WTC11 (cell line): Measurements from ENCODE around the gene FZR1.

ENCODE experiments used
- ATF2 ChIP-seq: sonication (generic); formaldehyde crosslinking; IDR thresholded peaks from 2 replicates; pipeline ENCODE4 v1.8.1; 2022; ENCODE audit warnings: low read depth, missing genetic modification reagents, borderline replicate concordance
- CDX4 ChIP-seq: fragments of 250-450 bp; sonication (Bioruptor Pico); IDR thresholded peaks from 2 replicates; pipeline ENCODE4 v1.9.0; 2021; ENCODE audit warnings: moderate library complexity, mild to moderate bottlenecking, inconsistent platforms, borderline replicate concordance
- CTCF ChIP-seq: fragments of 200-600 bp; IDR thresholded peaks from 2 replicates; pipeline ENCODE4 v1.8.0; 2022; ENCODE audit warnings: antibody characterized with exemption
- ESRRA ChIP-seq: sonication (generic); formaldehyde crosslinking; IDR thresholded peaks from 2 replicates; pipeline ENCODE4 v1.8.1; 2022; ENCODE audit warnings: mild to moderate bottlenecking, missing genetic modification reagents, borderline replicate concordance
- ETV6 ChIP-seq: sonication (generic); formaldehyde crosslinking; IDR thresholded peaks from 2 replicates; pipeline ENCODE4 v1.8.1; 2022; ENCODE audit warnings: mild to moderate bottlenecking, missing genetic modification reagents
- IRF1 ChIP-seq: sonication (generic); formaldehyde crosslinking; IDR thresholded peaks from 2 replicates; pipeline ENCODE4 v1.8.0; 2023; ENCODE audit warnings: missing genetic modification reagents
- NR3C1 ChIP-seq: sonication (generic); formaldehyde crosslinking; conservative IDR thresholded peaks from 2 replicates; pipeline ENCODE4 v1.8.1; 2023; ENCODE audit warnings: low read depth, mild to moderate bottlenecking, missing genetic modification reagents
- USF1 ChIP-seq: sonication (generic); formaldehyde crosslinking; IDR thresholded peaks from 2 replicates; pipeline ENCODE4 v1.8.0; 2022; ENCODE audit warnings: mild to moderate bottlenecking, missing genetic modification reagents
- ZBTB21 ChIP-seq: sonication (generic); formaldehyde crosslinking; IDR thresholded peaks from 2 replicates; pipeline ENCODE4 v1.8.1; 2023; ENCODE audit warnings: mild to moderate bottlenecking, missing genetic modification reagents, borderline replicate concordance
- ZNF512 ChIP-seq: sonication (generic); formaldehyde crosslinking; IDR thresholded peaks from 2 replicates; pipeline ENCODE4 v1.8.1; 2022; ENCODE audit warnings: missing genetic modification reagents, borderline replicate concordance

GRCh38 chr19:3469638-3470499, 36.2 kb upstream of the FZR1 start:
- TF ChIP-seq CTCF: no peak
- TF ChIP-seq CDX4 (CRISPR knock-in tag): no peak
- TF ChIP-seq ATF2 (CRISPR knock-in tag): no peak
- TF ChIP-seq ESRRA: no peak
- no peak for TF ChIP-seq ETV6 (CRISPR knock-in tag)
- TF ChIP-seq ZBTB21 (CRISPR knock-in tag): no peak
- no peak for TF ChIP-seq IRF1 (CRISPR knock-in tag)
- no peak for TF ChIP-seq USF1 (CRISPR knock-in tag)
- TF ChIP-seq ZNF512 (CRISPR knock-in tag): no peak
- TF ChIP-seq NR3C1 (CRISPR knock-in tag): no peak
